ENCODE data around the gene ALDH1L1. TPM values are rescaled to one million over a fixed set of nuclear protein-coding genes. Genes with fewer than 3 reads are reported as not detected.

The ALDH1L1 gene
- total and polyA plus RNA-seq, 2 of the 8 experiments (the other 6 are each of a cell fraction or from before 2014, with no cell fraction given) = 0.98 to 1.6 TPM

- Histone ChIP-seq H3K79me2 (ENCODE audit: control insufficient read depth in 1 of 2, insufficient read depth in 2 of 2, low read length in 2 of 2) (no peaks in the 10 kb centered on the region), H2BK5ac (ENCODE audit: low read depth, low read length) (no peak overlapping the region), H3K23ac (ENCODE audit: insufficient read length) (no peak overlapping the region), H3K79me1 (ENCODE audit: low read depth, low read length) (no peaks in the 10 kb centered on the region), H3K9ac (replicated peaks in 1 of 4; ENCODE audit: extremely low read depth in 1 of 4, low read depth in 3 of 4, low read length in 3 of 4) (no peak overlapping the region), H3K4ac (replicated peaks; ENCODE audit: insufficient read length, low read depth, low read length) (no peak overlapping the region), H3K36me3 (ENCODE audit: control insufficient read depth in 2 of 4, insufficient read depth in 4 of 4, low read length in 3 of 4) (no peaks in the 10 kb centered on the region), H3K56ac (replicated peaks; ENCODE audit: insufficient read length, low read depth, low read length) (no peak overlapping the region), H3K4me1 (replicated peaks in 1 of 4; ENCODE audit: control insufficient read depth in 3 of 4, insufficient read depth in 4 of 4, low read length in 3 of 4) (peaks cover 0 to 11% (median 9%) of the 10 kb centered on the region in 4 experiments; a peak in 6 of 7 replicates), H4K20me1 (replicated peaks in 1 of 2; ENCODE audit: control insufficient read depth in 1 of 2, insufficient read depth in 2 of 2, low read length in 2 of 2) (no peaks in the 10 kb centered on the region), H3K4me3 (ENCODE audit: extremely low read depth in 1 of 4, insufficient read depth in 2 of 4, low read depth in 3 of 4, low read length in 4 of 4) (no peak overlapping the region), H3K14ac (ENCODE audit: insufficient read length) (no peak overlapping the region), H3K18ac (ENCODE audit: extremely low read depth, low read length) (no peak overlapping the region), H3K9me3 (ENCODE audit: insufficient read depth in 2 of 2, low read depth in 1 of 2, low read length in 1 of 2) (no peaks in the 10 kb centered on the region), H3K27ac (ENCODE audit: low read depth, low read length) (no peak overlapping the region), H4K8ac (ENCODE audit: extremely low read depth, insufficient read depth, low read length) (no peak overlapping the region), H3K4me2 (ENCODE audit: insufficient read depth in 1 of 2, low read depth in 2 of 2, low read length in 2 of 2) (no peak overlapping the region), H3K27me3 (replicated peaks in 1 of 4; ENCODE audit: control insufficient read depth in 3 of 4, extremely low read depth in 1 of 4, insufficient read depth in 3 of 4, low read length in 3 of 4) (no peaks in the 10 kb centered on the region; a peak in 1 of 7 replicates), H2BK12ac (ENCODE audit: low read depth, low read length) (no peak overlapping the region), H3K23me2 (ENCODE audit: low read depth, low read length) (no peaks in the 10 kb centered on the region), H4K5ac (ENCODE audit: insufficient read length, low read depth, low read length) (no peak overlapping the region), H2AK5ac (ENCODE audit: low read depth, low read length) (no peak overlapping the region), H2BK15ac (ENCODE audit: low read length) (no peak overlapping the region), H2BK20ac (ENCODE audit: low read length) (no peak overlapping the region), H2AFZ (ENCODE audit: low read length) (no peak overlapping the region), H2BK120ac (replicated peaks; ENCODE audit: low read depth, low read length) (no peak overlapping the region), H4K91ac (replicated peaks; ENCODE audit: insufficient read length, low read length) (no peak overlapping the region)
- FAIRE-seq (no peak), DNase-seq (ENCODE audit: low read depth in 1 of 2, low spot score in 2 of 2) (peak in 1 of 2 experiments; percentile 29)
- 94% methylated on average over 8 of the region's 10 CpGs; no CpG with 5 or more reads in 1 of the 2 experiments for WGBS, 2 experiments (ENCODE audit: extremely low coverage in 1 of 2, insufficient coverage in 1 of 2, insufficient read length in 1 of 2, insufficient replicate concordance in 2 of 2, low coverage in 1 of 2, low lambda C conversion rate in 2 of 2, missing lambda C conversion rate in 1 of 2)
- CTCF ChIA-PET (ENCODE audit: partially characterized antibody) = interaction anchor here (0.7 to 4.5 kb wide), 3 partner anchors 12 to 262 kb away, joined by 3 to 30 read pairs (median 4); no protein-coding TSS in a partner anchor
- POLR2A ChIA-PET (ENCODE audit: partially characterized antibody) = no interaction called here
- TF ChIP-seq SUZ12 (IDR thresholded peaks at IDR 0.05; ENCODE audit: low read length) = no peak
- no peak for TF ChIP-seq CHD2 (IDR thresholded peaks at IDR 0.05; ENCODE audit: low read length)
- no peak for TF ChIP-seq NANOG (IDR thresholded peaks at IDR 0.05; ENCODE audit: insufficient read depth, low read depth, low read length, poor library complexity, severe bottlenecking)
- no peak for TF ChIP-seq EP300 (IDR thresholded peaks at IDR 0.05; ENCODE audit: borderline replicate concordance in 1 of 2, low read depth in 2 of 2, low read length in 2 of 2)
- TF ChIP-seq TEAD4 (IDR thresholded peaks at IDR 0.05; ENCODE audit: low read depth, low read length) = no peak
- TF ChIP-seq ATF3 (IDR thresholded peaks at IDR 0.05; ENCODE audit: insufficient read depth, low read depth, low read length) = no peak
Observed at GRCh38 chr3:126127452-126127851, 52.9 kb downstream of the ALDH1L1 start.
